CD1c-positive myeloid dendritic cell (primary cell): ENCODE results near the gene LRBA.
"Not testable (repeated sequence)": the region's sequence is repeated elsewhere in the genome, so short reads cannot be mapped to it uniquely, and the experiment has no call there.

Experiments used
- DNase-seq: peaks from one replicate; pipeline ENCODE4 v3.0.0-alpha.2; 2016; ENCODE audit errors: extremely low spot score

LRBA gene, protein sequence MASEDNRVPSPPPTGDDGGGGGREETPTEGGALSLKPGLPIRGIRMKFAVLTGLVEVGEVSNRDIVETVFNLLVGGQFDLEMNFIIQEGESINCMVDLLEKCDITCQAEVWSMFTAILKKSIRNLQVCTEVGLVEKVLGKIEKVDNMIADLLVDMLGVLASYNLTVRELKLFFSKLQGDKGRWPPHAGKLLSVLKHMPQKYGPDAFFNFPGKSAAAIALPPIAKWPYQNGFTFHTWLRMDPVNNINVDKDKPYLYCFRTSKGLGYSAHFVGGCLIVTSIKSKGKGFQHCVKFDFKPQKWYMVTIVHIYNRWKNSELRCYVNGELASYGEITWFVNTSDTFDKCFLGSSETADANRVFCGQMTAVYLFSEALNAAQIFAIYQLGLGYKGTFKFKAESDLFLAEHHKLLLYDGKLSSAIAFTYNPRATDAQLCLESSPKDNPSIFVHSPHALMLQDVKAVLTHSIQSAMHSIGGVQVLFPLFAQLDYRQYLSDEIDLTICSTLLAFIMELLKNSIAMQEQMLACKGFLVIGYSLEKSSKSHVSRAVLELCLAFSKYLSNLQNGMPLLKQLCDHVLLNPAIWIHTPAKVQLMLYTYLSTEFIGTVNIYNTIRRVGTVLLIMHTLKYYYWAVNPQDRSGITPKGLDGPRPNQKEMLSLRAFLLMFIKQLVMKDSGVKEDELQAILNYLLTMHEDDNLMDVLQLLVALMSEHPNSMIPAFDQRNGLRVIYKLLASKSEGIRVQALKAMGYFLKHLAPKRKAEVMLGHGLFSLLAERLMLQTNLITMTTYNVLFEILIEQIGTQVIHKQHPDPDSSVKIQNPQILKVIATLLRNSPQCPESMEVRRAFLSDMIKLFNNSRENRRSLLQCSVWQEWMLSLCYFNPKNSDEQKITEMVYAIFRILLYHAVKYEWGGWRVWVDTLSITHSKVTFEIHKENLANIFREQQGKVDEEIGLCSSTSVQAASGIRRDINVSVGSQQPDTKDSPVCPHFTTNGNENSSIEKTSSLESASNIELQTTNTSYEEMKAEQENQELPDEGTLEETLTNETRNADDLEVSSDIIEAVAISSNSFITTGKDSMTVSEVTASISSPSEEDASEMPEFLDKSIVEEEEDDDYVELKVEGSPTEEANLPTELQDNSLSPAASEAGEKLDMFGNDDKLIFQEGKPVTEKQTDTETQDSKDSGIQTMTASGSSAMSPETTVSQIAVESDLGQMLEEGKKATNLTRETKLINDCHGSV (N-terminal part only)

DNA sequence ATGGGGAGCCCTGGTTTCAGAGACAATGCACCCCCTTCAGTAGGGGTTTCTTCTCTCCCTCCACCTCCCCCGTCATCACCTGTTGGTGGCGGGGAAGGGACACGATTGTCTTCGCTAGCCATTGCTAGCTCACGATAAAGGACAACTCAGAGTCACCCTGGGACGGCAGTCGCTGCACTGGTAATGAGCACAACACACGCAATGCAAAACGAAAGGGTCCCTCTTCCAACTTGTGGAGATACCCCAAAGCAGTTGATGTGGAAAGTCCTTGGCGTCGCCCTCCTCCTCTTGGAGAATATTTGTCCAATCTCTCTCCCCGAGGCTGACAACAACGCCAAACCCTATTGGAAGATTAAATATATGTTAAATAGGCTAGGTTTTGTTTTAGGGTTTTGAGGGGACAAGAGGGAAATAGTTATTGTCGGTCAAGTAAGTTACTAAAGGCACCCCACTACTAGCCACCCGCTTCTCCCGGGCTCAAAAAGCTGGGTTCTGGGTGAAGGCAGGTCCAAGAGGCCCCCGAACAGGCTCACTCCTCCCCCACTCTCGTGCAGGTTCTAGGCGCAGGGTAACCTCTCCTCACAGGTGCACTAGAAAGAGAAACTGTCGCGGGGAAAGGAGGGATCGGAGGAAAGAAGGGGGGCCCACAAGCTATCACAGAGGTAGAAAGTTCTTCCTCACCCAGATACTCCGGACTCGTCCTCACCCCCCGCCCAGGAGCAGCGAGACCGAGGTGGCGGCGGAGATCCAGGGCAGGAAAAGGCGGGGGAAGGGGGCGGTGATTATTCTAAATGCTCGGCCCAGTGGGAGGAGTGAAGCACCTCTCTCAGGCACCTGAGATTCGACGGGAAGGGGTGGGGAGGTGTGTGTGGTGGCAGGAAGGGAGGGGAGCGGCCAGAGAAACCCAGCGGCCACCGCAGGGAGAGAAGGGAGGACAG is at the start of gene LRBA:
Gene LRBA, minus strand, starts transcription at position 764 of the 938 bp plus-strand sequence. Its CDS starts 642 bp downstream, at position 122.
- DNase-seq, result peak; percentile 65

DNA sequence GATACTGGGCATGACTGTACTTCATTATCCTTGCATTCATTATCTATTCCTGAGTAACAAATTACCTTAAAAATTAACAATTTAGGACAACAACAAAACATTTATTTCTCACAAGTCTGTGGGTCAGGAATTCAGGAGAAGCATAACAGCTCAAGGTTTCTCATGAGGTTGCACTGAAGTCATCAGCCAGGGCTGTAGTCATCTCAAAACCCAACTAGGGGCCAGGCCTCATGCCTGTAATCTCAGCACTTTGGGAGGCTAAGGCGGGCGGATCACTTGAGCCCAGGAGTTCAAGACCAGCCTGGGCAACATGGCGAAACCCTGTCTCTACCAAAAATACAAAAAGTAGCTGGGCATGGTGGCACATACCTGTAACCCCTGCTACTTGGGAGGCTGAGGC is 48.1 kb upstream of the LRBA start:
- not testable (repeated sequence) for DNase-seq

DNA sequence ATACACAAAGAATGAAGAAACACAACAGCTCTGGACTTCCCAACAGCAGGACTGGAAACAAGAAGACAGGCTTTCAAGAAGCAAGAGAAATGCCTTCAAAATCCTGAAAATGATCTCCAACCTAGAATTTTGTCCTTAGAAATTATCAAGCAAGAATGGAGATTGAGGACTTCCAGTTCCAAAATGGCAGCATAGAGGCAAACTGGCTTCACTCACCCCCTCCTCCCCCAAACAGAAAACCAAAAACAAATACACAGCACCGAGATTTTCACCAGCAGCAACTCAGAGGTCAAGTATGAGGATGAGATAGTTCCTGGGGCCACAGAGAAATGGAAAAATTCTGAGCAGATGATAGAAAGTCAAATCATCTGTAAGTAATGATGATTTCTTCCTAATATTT is 40.5 kb upstream of the LRBA start:
- DNase-seq, result no peak

DNA sequence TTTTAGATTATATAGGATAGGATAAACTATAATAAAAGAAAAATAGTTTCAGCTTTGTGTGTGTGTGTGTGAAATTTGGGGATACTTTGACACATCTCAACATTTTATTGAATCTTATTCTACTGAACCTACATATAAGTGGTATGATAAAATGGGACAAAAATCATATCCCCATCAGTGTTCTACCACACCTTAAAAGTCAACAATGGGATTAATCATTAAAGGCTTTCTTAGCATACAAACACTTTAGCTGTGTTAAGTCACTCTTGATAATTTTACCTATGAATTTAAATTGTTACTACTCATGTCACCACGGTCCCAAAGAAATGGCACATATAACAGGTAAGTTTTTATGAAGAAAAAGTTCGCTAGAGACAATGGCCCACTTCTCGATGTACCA is 37.7 kb upstream of the LRBA start:
- no peak for DNase-seq

DNA sequence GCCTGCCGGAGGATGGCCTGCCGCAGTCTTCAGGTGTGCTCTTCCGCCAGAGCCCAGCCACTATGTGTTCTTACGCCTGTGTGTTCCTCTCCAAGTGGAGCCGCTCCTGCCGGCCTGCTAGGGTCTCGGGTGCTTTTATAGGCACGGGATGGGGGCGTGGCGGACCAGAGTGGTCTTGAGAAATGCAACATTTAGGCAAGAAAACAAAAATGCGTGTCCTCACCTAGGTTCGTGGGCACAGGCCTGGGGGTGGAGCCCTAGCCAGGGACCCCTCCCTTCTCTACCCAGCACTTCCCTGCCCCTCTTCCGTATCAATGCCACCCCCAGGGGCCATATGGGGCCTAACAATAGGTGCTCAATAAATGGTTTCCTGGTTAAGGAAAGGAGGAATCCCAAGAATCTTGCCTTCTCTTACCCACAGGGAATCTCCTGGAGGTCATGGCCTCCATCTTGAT is 34.4 kb upstream of the LRBA start:
- DNase-seq, result no peak

DNA sequence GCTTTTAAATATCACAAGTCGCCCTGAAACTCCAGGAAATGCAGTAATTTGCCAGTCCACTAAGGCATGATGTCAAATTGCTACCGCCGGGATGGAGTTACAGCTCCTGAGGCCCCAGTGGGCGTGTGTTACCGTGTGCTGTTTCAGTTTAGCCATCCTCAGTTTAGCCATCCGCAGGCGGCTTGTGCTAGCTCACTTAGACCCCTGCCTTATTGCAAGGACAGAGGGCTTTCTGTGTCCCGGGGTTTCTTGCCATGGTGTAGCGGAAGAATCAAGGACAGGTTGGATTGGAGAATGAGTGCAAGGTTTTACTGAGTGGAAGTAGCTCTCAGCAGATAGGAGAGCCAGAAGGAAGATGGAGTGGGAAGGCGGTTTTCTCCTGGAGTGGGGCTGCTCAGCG is 33.8 kb upstream of the LRBA start:
- DNase-seq, result no peak

DNA sequence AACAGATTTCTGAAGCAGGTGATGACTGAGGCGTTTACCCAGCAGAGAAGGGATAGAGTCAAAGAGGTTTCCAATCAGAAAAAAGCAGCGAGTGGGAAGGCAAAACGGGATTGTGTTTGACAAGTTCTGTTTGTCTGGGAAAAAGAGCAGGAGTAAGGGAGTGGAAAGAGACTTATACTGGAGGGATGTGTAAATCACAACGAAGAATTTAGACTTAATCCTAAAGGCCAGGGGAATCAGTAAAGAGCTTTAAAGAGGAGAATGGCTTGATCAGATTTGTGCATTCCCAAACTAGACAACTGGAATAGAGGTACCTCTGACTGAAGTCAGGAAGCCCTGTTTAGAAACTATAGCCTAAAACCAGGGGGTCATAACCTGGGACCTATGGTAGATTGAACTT is 31.5 kb upstream of the LRBA start:
- DNase-seq, result no peak

DNA sequence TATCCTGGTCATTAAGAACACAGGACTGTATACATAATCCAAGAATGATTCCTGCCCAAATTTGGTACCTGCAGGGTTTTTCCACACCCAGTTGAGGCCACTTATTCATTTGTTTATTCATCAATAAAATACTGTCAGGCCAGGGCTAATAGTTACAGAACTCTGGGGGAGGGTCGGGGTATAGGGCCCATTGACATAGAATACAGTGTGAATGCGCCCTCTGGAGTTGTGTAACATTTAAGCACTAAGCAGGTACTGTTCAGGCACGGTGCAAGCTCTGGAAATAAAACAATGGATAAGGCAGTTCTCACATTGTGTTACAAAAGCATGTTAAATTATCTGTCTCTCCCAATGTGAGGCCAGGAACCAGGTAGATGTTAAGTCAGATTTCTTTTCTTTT is 30.8 kb upstream of the LRBA start:
- DNase-seq, result no peak

DNA sequence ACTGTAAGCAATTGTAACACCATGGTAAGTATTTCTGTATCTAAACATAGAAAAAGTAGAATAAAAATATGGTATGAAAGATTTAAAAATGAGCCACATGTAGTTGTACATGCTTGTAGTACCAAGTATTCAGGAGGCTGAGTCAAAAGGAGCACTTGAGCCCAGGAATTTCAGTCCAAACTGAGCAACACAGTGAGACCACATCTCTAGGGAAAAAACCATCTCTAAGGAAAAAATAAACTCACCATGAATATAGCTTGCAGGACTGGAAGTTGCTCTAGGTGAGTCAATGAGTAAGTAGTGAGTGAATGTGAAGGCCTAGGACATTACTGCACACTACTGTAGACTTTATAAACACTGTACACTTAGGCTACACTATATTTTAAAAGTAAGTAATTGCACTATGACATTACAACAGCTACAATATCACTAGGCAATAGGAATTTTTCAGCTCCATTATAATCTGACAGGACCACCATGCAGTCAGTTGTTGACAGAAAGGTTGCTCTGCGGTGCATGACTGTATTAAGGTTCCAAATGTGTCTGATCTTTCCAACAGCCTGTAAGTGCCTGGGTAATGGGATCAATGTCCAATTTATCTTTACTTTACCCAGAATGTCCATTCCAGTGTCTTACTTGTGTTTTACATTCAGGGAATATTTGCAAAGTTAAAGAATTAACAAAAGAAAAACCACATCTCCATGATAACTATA is 28.9 kb upstream of the LRBA start:
- DNase-seq, result no peak

DNA sequence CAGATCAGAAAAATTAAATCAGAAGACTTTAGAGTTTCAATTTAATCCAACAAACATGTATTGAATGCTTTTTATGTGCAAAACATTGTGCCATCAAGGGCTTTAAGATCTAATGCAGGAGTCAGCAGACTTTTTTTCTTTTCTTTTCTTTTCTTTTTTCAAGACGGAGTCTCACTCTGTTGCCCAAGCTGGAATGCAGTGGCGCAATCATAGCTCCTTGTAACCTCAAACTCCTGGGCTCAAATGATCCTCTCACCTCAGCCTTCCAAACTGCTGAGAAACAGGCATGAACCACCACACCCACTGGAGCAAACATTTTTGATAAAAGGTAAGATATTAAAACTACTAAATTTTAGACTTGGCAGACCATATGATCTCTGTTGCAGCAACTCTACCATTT is 24.6 kb upstream of the LRBA start:
- no peak for DNase-seq

DNA sequence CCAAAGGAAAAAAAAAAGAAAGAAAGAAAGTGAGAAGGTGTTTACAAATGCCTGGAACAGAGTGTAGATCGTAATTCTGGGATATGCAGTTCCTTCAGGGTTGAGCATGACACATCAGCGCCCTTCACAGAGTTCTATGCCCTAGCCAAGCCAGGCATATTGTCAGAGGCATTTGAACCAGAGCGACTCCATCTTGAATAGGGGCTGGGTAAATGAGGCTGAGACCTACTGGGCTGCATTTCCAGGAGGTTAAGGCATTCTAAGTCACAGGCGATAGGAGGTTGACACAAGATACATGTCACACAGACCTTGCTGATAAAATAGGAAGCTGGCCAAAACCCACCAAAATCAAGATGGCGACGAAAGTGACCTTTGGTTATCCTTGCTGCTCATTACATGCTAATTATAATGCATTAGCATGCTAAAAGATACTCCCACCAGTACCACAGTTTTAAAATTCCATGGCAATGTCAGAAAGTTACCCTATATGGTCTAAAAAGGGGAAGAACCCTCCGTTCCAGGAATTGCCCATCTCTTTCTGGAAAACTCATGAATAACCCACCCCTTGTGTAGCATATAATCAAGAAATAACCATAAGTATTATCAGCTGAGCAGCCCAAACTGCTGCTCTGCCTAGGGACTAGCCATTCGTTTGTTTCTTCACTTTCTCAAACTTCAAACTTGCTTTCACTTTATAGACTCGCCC is 23.5 kb upstream of the LRBA start:
- DNase-seq, result no peak

DNA sequence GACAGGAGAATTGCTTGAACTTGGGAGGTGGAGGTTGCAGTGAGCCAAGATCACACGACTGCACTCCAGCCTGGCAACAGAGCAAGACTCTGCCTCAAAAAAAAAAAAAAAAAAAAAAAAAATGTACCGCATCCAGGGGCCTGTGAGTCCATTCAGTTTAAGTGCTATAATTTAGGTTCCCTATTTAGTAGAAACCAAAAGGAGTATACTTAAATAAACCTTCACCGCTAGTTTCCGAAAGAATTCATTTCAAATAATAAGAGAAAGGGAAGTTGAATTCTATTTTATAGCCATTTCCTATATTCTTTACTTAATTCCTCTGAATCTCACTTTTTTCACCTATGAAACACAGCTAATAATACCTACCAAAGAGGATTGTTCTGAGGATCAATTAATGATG is 20.8 kb upstream of the LRBA start:
- DNase-seq, result peak; percentile 3

DNA sequence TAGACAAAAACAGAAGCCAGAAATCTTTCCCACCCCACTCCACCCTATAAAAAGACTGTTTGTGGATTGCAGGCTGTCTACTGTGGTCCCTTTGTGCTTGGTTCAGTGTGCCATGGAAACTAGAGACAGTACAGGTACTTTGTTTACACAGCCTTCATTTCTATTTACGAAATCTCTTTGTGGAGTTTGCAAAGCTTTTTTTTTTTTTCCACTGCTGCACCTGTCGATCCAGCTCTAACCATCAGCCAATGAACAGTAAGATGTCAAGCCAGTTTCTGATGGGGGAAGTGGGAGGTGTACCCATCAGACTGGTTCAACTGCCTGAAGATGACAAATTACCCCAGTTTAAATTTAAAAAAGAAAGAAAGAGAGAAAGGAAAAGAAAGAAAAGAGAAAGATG is 20.2 kb upstream of the LRBA start:
- DNase-seq, result no peak

DNA sequence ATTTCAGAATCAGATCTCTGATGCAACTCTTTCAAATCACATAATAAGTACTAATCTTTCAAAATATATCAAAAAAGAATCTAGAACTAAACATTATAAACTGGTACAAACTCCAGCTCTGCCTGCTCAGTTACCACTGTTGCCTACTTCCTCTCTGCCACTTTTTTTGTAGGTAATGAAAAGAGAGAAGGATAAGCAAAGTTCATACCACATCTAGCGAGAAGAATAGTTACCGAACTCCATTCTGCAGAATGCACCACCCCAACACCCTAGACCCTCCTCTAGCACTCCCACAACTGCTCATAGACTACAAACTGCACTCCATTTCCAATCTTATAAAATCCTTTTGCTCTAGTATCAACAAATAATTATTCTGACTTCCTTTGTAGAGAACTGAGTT is 19.7 kb upstream of the LRBA start:
- no peak for DNase-seq

DNA sequence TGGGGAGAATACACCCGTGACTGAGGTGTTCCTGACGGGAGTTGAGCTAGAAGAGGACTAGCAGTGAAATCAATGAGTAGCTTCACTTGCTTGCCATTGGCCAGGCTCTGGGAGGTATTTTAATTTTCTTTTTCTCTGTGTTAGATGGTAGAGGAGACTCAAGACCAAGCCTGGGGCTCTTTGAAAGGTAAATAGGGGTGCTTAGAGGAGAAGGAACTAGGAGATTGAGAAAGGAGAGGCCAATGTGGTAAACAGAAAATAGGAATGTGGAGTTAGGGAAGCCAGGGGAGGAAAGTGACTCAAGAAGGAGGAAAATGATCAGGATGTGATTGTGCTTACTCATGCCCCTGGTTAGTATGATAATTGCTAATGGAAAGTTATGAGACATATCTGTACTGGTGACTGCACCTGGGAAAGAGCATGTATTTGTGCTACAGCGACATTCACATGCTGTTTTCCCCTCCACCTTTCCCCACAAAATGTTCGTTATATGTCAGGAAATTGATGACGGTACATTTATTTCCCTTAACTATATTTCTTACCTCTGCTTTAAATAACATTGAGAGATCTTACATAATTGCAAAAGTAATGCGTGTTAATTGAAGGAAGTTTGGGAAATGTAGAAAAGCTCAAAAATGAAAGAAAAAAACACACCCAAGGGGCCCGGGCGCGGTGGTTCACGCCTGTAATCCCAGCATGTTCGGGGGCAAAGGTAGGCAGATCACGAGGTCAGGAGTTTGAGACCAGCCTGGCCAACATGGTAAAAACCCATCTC is 16.9 kb upstream of the LRBA start:
- DNase-seq, result no peak

DNA sequence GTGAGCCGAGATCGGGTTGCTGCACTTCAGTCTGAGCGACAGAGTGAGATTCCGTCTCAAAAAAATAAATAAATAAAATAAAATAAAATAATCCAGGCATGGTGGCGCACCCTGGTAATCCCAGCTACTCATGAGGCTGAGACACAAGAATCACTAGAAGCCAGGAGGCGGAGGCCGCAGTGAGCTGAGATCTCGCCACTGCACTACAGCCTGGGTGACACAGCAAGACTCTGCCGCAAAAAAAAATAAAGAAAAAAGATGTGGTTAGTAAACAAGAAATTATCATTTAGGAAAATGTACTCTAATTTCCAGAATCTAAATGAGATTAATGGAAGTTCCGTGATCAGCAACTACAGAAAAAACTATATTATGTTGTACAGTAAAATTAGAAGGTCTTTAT is 14.5 kb upstream of the LRBA start:
- DNase-seq, result no peak

DNA sequence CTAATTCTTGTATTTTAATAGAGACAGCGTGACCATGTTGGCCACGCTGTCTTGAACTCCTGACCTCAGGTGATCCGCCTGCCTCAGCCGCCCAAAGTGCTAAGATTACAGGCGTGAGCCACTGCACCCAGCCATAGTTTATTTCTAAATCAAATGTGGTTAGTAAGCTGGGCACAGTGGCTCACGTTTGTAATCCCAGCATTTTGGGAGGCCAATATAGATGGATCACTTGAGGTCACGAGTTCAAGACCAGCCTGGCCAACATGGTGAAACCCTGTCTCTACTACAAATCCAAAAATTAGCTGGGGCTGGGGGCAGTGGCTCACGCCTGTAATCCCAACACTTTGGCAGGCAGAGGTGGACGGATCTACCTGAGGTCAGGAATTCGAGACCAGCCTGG is 13.9 kb upstream of the LRBA start:
- DNase-seq, result not testable (repeated sequence)

DNA sequence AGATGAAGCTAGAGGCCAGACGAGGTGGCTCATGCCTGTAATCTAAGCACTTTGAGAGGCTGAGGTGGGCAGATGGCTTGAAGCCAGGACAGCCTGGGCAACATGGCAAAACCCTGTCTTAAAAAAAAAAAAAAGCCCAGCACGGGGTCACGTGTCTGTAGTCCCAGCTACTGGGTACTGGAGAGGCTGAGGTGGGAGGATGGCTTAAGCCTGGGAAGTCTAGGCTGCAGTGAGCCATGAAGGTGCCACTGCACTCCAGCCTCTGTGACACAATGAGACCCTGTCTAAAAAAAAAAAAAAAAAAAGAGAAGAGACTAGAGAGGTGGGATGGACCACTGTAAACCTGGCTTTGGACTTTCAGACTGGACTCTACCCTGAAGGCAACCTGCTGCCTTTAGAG is 10.7 kb upstream of the LRBA start:
- no peak for DNase-seq

DNA sequence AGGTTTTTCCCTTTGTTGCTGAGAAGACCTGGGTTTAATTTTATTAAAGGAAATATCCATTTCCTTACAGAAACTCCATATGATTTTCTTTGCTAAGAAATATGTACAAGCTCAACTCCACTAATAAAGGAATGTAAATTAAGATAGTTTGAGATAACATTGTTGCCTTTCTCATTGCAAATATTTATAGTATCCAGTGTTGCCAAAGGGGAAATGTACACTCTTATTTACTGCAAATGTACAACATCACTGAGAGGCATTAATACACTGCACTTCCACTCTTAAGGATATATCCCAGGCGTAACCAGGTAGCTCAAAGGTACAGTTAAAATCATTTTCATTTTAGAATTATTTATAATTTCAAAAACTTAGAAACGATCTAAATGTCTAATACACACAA is 7.5 kb upstream of the LRBA start:
- no peak for DNase-seq
